ENCODE results near the gene IGF2BP2.
"Not testable (repeated sequence)": the region's sequence is repeated elsewhere in the genome, so short reads cannot be mapped to it uniquely, and the experiment has no call there.

Gene IGF2BP2

DNA sequence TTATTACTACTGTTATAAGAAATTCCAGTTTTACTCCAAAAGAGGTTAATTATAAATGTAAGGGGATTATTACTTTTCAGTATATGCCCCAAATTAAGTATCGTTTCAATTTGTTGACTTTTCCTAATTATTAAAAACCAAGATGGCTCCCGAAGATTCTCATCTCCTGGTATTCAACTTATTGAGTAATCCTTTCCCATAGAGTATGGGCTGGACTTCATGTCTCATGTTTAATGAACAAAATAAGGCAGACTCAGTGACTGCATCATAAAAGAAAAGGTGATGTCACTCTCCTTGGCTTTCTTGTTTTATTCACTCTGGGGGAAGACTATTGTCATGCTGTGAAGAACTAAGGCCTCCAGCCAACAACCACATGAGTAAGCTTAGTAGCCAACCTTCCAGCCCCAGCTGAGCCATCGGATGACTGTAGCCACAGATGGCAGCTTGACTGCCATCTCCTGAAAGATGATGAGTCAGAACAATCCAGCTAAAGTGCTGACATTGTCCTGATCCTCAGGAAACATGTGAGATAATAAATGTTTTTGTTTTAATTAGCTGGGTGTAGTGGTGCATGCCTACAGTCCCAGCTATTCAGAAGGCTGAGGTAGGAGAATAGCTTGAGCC is 17.3 kb downstream of the IGF2BP2 start:
- TF ChIP-seq SPI1 (IDR thresholded peaks at IDR 0.05; ENCODE audit: borderline replicate concordance, low read depth) (no peak), GABPA (IDR thresholded peaks at IDR 0.05; ENCODE audit: low read depth) (no peak)
- no peak overlapping the region for H3K4me3 ChIP-seq (replicated peaks; ENCODE audit: insufficient read depth, low read length)
- DNase-seq (ENCODE audit: low read depth in 1 of 2, low spot score in 1 of 2) = no peak
- H3K27me3 ChIP-seq (ENCODE audit: insufficient read depth, poor library complexity, severe bottlenecking) = no peaks in the 10 kb centered on the region
- no peak overlapping the region for H3K27ac ChIP-seq (replicated peaks)

DNA sequence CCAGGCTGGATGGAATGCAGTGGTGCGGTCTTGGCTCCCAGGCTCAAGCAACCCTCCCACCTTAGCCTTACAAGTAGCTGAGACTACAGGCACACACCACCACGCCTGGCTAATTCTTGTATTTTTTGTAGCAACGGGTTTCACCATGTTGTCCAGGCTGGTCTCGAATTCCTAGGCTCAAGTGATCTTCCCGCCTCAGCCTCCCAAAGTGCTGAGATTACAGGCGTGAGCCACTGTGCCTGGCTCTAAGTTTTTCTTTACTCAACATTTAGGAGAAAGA is 26.1 kb downstream of the IGF2BP2 start:
- not testable (repeated sequence) for H3K27me3 ChIP-seq (ENCODE audit: insufficient read depth, poor library complexity, severe bottlenecking); DNase-seq (ENCODE audit: low read depth in 1 of 2, low spot score in 1 of 2); H3K27ac ChIP-seq (replicated peaks)

DNA sequence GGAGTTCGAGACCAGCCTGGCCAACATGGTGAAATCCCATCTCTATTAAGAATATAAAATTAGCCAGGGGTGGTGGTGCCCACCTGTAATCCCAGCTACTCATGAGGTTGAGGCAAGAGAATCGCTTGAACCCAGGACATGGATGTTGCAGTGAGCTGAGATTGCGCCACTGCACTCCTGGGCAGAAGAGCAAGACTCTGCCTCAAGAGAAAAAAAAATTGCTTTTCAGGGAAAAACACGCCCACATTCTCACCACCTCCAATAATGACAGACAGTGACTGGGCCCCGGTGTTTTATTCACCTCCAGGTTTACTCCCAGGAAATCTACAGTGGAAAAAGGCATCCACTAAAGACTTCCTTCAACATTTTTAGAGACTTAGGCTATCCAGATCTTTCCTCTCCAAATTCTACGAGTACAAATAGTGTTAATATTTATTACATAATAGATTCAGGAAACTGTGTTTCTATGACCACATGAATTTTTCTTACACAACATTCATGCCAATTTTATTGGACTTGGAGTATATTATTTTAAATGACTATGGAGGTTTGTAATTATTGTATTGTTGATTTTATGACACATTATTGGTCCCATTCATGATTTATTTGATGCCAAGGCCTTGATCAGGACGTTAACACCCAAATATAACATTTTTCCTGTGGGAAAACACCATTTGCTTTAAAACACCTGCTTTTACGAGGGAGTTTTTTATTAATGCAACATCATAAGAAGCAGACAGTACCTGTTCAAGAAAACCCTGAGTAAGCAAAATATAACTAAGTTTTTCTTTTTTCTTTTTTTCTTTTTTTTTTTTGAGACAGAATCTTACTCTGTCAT is 26.6 kb downstream of the IGF2BP2 start:
- no peaks in the 10 kb centered on the region for H3K27me3 ChIP-seq (ENCODE audit: insufficient read depth, poor library complexity, severe bottlenecking)
- H3K4me3 ChIP-seq (replicated peaks; ENCODE audit: insufficient read depth, low read length) = no peak overlapping the region
- no peak overlapping the region for H3K27ac ChIP-seq (replicated peaks)
- no peak for DNase-seq (ENCODE audit: low read depth in 1 of 2, low spot score in 1 of 2)
- no peak for TF ChIP-seq SPI1 (IDR thresholded peaks at IDR 0.05; ENCODE audit: borderline replicate concordance, low read depth)
- TF ChIP-seq, protein P1, sequence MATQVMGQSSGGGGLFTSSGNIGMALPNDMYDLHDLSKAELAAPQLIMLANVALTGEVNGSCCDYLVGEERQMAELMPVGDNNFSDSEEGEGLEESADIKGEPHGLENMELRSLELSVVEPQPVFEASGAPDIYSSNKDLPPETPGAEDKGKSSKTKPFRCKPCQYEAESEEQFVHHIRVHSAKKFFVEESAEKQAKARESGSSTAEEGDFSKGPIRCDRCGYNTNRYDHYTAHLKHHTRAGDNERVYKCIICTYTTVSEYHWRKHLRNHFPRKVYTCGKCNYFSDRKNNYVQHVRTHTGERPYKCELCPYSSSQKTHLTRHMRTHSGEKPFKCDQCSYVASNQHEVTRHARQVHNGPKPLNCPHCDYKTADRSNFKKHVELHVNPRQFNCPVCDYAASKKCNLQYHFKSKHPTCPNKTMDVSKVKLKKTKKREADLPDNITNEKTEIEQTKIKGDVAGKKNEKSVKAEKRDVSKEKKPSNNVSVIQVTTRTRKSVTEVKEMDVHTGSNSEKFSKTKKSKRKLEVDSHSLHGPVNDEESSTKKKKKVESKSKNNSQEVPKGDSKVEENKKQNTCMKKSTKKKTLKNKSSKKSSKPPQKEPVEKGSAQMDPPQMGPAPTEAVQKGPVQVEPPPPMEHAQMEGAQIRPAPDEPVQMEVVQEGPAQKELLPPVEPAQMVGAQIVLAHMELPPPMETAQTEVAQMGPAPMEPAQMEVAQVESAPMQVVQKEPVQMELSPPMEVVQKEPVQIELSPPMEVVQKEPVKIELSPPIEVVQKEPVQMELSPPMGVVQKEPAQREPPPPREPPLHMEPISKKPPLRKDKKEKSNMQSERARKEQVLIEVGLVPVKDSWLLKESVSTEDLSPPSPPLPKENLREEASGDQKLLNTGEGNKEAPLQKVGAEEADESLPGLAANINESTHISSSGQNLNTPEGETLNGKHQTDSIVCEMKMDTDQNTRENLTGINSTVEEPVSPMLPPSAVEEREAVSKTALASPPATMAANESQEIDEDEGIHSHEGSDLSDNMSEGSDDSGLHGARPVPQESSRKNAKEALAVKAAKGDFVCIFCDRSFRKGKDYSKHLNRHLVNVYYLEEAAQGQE (IDR thresholded peaks at IDR 0.05; ENCODE audit: insufficient replicate concordance, low read depth) = no peak
- no peak for TF ChIP-seq POLR2AphosphoS5 (IDR thresholded peaks at IDR 0.05; ENCODE audit: low read depth)
- TF ChIP-seq, protein P2, sequence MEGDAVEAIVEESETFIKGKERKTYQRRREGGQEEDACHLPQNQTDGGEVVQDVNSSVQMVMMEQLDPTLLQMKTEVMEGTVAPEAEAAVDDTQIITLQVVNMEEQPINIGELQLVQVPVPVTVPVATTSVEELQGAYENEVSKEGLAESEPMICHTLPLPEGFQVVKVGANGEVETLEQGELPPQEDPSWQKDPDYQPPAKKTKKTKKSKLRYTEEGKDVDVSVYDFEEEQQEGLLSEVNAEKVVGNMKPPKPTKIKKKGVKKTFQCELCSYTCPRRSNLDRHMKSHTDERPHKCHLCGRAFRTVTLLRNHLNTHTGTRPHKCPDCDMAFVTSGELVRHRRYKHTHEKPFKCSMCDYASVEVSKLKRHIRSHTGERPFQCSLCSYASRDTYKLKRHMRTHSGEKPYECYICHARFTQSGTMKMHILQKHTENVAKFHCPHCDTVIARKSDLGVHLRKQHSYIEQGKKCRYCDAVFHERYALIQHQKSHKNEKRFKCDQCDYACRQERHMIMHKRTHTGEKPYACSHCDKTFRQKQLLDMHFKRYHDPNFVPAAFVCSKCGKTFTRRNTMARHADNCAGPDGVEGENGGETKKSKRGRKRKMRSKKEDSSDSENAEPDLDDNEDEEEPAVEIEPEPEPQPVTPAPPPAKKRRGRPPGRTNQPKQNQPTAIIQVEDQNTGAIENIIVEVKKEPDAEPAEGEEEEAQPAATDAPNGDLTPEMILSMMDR (IDR thresholded peaks at IDR 0.05; ENCODE audit: insufficient read depth, low read length) = no peak
- no peak for TF ChIP-seq GABPA (IDR thresholded peaks at IDR 0.05; ENCODE audit: low read depth)

More for the DNA sequence above, 26.1 kb downstream of the IGF2BP2 start:
- H3K4me3 ChIP-seq (replicated peaks; ENCODE audit: insufficient read depth, low read length) = not testable (repeated sequence)

DNA sequence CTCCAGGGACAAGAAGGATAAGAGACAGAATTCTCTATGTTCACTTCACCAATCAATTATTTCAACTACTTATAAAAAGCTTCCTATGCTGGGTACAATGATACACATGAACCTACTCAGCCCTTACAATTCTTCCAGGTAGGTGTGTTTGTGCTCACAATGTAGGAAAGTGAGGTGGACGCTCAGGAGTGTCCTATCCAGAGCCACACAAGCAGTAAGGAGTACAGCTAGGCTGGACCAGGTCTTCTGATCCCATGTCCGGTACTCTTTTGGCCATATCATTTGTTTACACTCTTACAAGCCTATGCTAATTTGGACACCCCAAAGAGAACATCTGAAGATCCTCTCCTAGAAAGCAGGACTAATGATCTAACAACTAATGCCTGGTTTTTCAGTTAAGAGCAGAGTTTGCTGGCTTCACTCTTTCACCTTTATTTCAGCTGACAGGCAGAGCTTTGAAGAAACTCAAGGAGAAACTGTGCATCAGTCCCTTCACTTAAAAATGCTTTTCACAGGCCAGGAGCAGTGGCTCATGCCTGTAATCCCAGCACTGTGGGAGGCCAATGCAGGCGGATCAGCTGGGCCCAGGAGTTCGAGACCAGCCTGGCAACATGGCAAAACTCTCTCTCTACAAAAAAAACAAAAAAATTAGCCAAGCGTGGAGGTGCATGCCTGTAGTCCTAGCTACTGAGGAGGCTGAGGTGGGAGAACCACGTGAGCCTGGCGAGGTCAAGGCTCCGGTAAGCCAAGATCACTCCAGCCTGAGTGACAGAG is 27.5 kb downstream of the IGF2BP2 start:
- no peaks in the 10 kb centered on the region for H3K27me3 ChIP-seq (ENCODE audit: insufficient read depth, poor library complexity, severe bottlenecking)
- no peak overlapping the region for H3K27ac ChIP-seq (replicated peaks)
- no peak for DNase-seq (ENCODE audit: low read depth in 1 of 2, low spot score in 1 of 2)
- no peak overlapping the region for H3K4me3 ChIP-seq (replicated peaks; ENCODE audit: insufficient read depth, low read length)
- TF ChIP-seq, protein P2 (IDR thresholded peaks at IDR 0.05; ENCODE audit: insufficient read depth, low read length) = no peak
- TF ChIP-seq, protein P1 (IDR thresholded peaks at IDR 0.05; ENCODE audit: insufficient replicate concordance, low read depth) = no peak
- TF ChIP-seq SPI1 (IDR thresholded peaks at IDR 0.05; ENCODE audit: borderline replicate concordance, low read depth) = no peak
- TF ChIP-seq POLR2AphosphoS5 (IDR thresholded peaks at IDR 0.05; ENCODE audit: low read depth) = no peak

All from HL-60 (cell line).